Stomach (tissue), 4 donors: Measurements from ENCODE around the gene LDB2.

ENCODE experiments used
- CTCF ChIP-seq, 7 experiments: fragments of 450-650 bp in 4 of 7; fragments of 200-600 bp in 3 of 7; sonication (generic) in 3 of 7; IDR thresholded peaks; one replicate each; pipeline ENCODE4 v1.5.1; 2016 to 2019; ENCODE audit warnings: antibody characterized with exemption in 7 of 7, control low read depth in 2 of 7, mild to moderate bottlenecking in 1 of 7
- EP300 ChIP-seq: sonication (generic); formaldehyde crosslinking; IDR thresholded peaks from one replicate; pipeline ENCODE4 v1.6.1; 2017; ENCODE audit warnings: antibody characterized with exemption
- POLR2A ChIP-seq, 4 donors: fragments of 450-650 bp; IDR thresholded peaks; one replicate each; pipeline ENCODE4 v1.6.1; 2016; ENCODE audit warnings: antibody characterized with exemption in 4 of 4, control low read depth in 2 of 4, mild to moderate bottlenecking in 1 of 4, moderate library complexity in 1 of 4
- POLR2AphosphoS5 ChIP-seq, 3 donors: sonication (generic); formaldehyde crosslinking; IDR thresholded peaks; one replicate each; pipeline ENCODE4 v1.6.1; 2016; ENCODE audit warnings: antibody characterized with exemption in 3 of 3

GRCh38 chr4:16826406-16826910 lies 72.0 kb downstream of the LDB2 start:
- TF ChIP-seq CTCF (IDR thresholded peaks at IDR 0.05) (no peak), POLR2AphosphoS5 (IDR thresholded peaks at IDR 0.05) (no peak), POLR2A (IDR thresholded peaks at IDR 0.05) (no peak), EP300 (no peak)
